GM19468 (cell line): ENCODE measurements around the gene PHF23.

Experiments used
- ATAC-seq: cut with Tn5 transposase; IDR thresholded peaks from one replicate; pipeline ENCODE4 v1.9.1; 2021; ENCODE audit warnings: mild to moderate bottlenecking, moderate library complexity, moderate number of reproducible peaks; ENCODE audit not compliant: unreplicated experiment; ENCODE audit errors: extremely low read depth

Gene PHF23

GRCh38 chr17:7239091-7240027 is at the start of gene PHF23:
TSS of gene PHF23 (minus strand) at chr17:7239457. CDS start at chr17:7239279, 178 bp downstream.
- peak; percentile 54 for ATAC-seq

GRCh38 chr17:7285679-7286078 is 46.4 kb upstream of the PHF23 start:
- ATAC-seq = no peak

- no peak for ATAC-seq
Measured at GRCh38 chr17:7284911-7285310, 45.7 kb upstream of the PHF23 start.

- ATAC-seq = no peak
Measured at GRCh38 chr17:7283471-7284216, 44.4 kb upstream of the PHF23 start.

- no peak for ATAC-seq
Measured at GRCh38 chr17:7282752-7283321, 43.6 kb upstream of the PHF23 start.

- ATAC-seq = no peak
Measured at GRCh38 chr17:7281953-7282751, 42.9 kb upstream of the PHF23 start.

- ATAC-seq = no peak
Measured at GRCh38 chr17:7281074-7281952, 42.1 kb upstream of the PHF23 start, which contains the start of gene SLC2A4. TSS of gene SLC2A4 (plus strand) at chr17:7281718. CDS start at chr17:7281935, 217 bp downstream.

- ATAC-seq = no peak
Measured at GRCh38 chr17:7280519-7281073, 41.3 kb upstream of the PHF23 start.

- ATAC-seq = no peak
Measured at GRCh38 chr17:7279448-7279847, 40.2 kb upstream of the PHF23 start.

GRCh38 chr17:7266784-7267183 is 27.5 kb upstream of the PHF23 start:
- ATAC-seq = no peak

GRCh38 chr17:7263801-7264078 is 24.5 kb upstream of the PHF23 start:
- ATAC-seq = no peak

GRCh38 chr17:7262935-7263800 is 23.9 kb upstream of the PHF23 start:
- ATAC-seq = no peak

- ATAC-seq = no peak
Measured at GRCh38 chr17:7262192-7262934, 23.1 kb upstream of the PHF23 start, which contains the start of gene CLDN7. TSS of gene CLDN7 (minus strand) at chr17:7262478. CDS start at chr17:7262043, 435 bp downstream.

- ATAC-seq = no peak
Measured at GRCh38 chr17:7261379-7262191, 22.3 kb upstream of the PHF23 start.

- no peak for ATAC-seq
Measured at GRCh38 chr17:7260651-7261378, 21.6 kb upstream of the PHF23 start.

GRCh38 chr17:7260151-7260550 is 20.9 kb upstream of the PHF23 start:
- ATAC-seq = no peak
